GM19043 (cell line): ENCODE data around the gene UBTD1.
"Not testable (repeated sequence)": the region's sequence is repeated elsewhere in the genome, so short reads cannot be mapped to it uniquely, and the experiment has no call there.

Source experiments
- ATAC-seq: cut with Tn5 transposase; IDR thresholded peaks from one replicate; pipeline ENCODE4 v1.9.1; 2021; ENCODE audit warnings: low read depth; ENCODE audit not compliant: unreplicated experiment

Gene UBTD1

GRCh38 chr10:97511711-97512440 is 13.2 kb downstream of the UBTD1 start:
- ATAC-seq = no peak

- no peak for ATAC-seq
Observed at GRCh38 chr10:97512993-97513392, 14.3 kb downstream of the UBTD1 start.

- ATAC-seq = no peak
Observed at GRCh38 chr10:97514344-97514743, 15.6 kb downstream of the UBTD1 start.

- no peak for ATAC-seq
Observed at GRCh38 chr10:97515271-97515978, 16.7 kb downstream of the UBTD1 start.

GRCh38 chr10:97517096-97517750 is 18.5 kb downstream of the UBTD1 start:
- no peak for ATAC-seq

- ATAC-seq = no peak
Observed at GRCh38 chr10:97517778-97518300, 19.1 kb downstream of the UBTD1 start.

GRCh38 chr10:97518301-97519043 is 19.7 kb downstream of the UBTD1 start:
- no peak for ATAC-seq

GRCh38 chr10:97519342-97519741 is 20.6 kb downstream of the UBTD1 start:
- ATAC-seq = no peak

GRCh38 chr10:97520520-97520919 is 21.8 kb downstream of the UBTD1 start:
- ATAC-seq = no peak

GRCh38 chr10:97520978-97521761 is 22.4 kb downstream of the UBTD1 start:
- no peak for ATAC-seq

- ATAC-seq = no peak
Observed at GRCh38 chr10:97522071-97522470, 23.3 kb downstream of the UBTD1 start.

- ATAC-seq = no peak
Observed at GRCh38 chr10:97522937-97523336, 24.2 kb downstream of the UBTD1 start.

- ATAC-seq = no peak
Observed at GRCh38 chr10:97525086-97525485, 26.4 kb downstream of the UBTD1 start.

- ATAC-seq = no peak
Observed at GRCh38 chr10:97525683-97526110, 27.0 kb downstream of the UBTD1 start.

- ATAC-seq = not testable (repeated sequence)
Observed at GRCh38 chr10:97528876-97529275, 30.2 kb downstream of the UBTD1 start.

GRCh38 chr10:97529685-97530465 is 31.2 kb downstream of the UBTD1 start:
- no peak for ATAC-seq

GRCh38 chr10:97531401-97531986 is 32.8 kb downstream of the UBTD1 start:
- no peak for ATAC-seq

GRCh38 chr10:97532935-97533671 is 34.4 kb downstream of the UBTD1 start:
- no peak for ATAC-seq
